Psoas muscle (tissue), 8 donors: ENCODE measurements around the gene KCNH6. TPM values are rescaled to one million over a fixed set of nuclear protein-coding genes. Genes with fewer than 3 reads are reported as not detected.

Experiments
- ATAC-seq, 4 donors: fragments of 200-7000 bp; cut with Tn5 transposase; one replicate each; pipeline ENCODE4 v1.9.1; 2020; ENCODE audit warnings: moderate library complexity in 3 of 4, mild to moderate bottlenecking in 2 of 4
- DNase-seq, 2 donors: peaks; one replicate each; pipeline ENCODE4 v3.0.0-alpha.2; 2020
- H3K27ac ChIP-seq: fragments of 200-600 bp; one replicate; pipeline ENCODE4 v1.8.0; 2022
- H3K27me3 ChIP-seq, 3 donors: fragments of 200-600 bp in 1 of 3; one replicate each; pipeline versions ENCODE4 v1.6.1 to v1.8.0; 2013 to 2022; ENCODE audit warnings: low read length in 2 of 3, mild to moderate bottlenecking in 2 of 3, moderate library complexity in 1 of 3; ENCODE audit not compliant: insufficient read depth in 3 of 3
- H3K36me3 ChIP-seq, 2 donors: fragments of 200-600 bp in 1 of 2; one replicate each; pipeline versions ENCODE4 v1.6.1 to v1.8.0; 2013 to 2022; ENCODE audit warnings: low read depth in 1 of 2, mild to moderate bottlenecking in 1 of 2, moderate library complexity in 1 of 2; ENCODE audit not compliant: insufficient read depth in 1 of 2
- H3K4me1 ChIP-seq: fragments of 200-600 bp; one replicate; pipeline ENCODE4 v1.8.0; 2022
- H3K4me3 ChIP-seq: fragments of 200-600 bp; one replicate; pipeline ENCODE4 v1.8.0; 2022; ENCODE audit warnings: mild to moderate bottlenecking
- H3K9me3 ChIP-seq: fragments of 200-600 bp; one replicate; pipeline ENCODE4 v1.8.0; 2022
- WGBS, 3 donors: extraction: QIAGEN DNeasy Blood & Tissue Kit; methylation state at CpG; one replicate each; pipeline versions ENCODE4 v1.1.6 to v1.1.7; 2013; 5-methylcytosine and 5-hydroxymethylcytosine counted together
- intact Hi-C, 2 donors: fragments of 100-400 bp; cut with DNase I; formaldehyde crosslinking; loops; one replicate each; pipeline versions ENCODE4 v1.11.0 to v1.14.2; 2022
- polyA plus RNA-seq, 3 donors: library from polyadenylated mRNA; stranded (reverse); fragments of 200-250 nt; gene quantifications; one replicate each; pipeline ENCODE4 v1.2.3, GENCODE V29; 2013
- total RNA-seq, 4 donors: library from RNA; stranded (reverse); fragmentation: NEBNext Ultra II Directional in 2 of 4; extraction: Animal tissue kit (Norgen Biotek cat#: 25700) in 2 of 4; gene quantifications; one replicate each; pipeline versions ENCODE4 v1.2.1 to v1.2.4, GENCODE V29; 2021 to 2023
- TF ChIP-seq, protein P1 (sequence below): fragments of 200-600 bp; IDR thresholded peaks from one replicate; pipeline ENCODE4 v1.8.0; 2022; ENCODE audit warnings: antibody characterized with exemption
- donor health status: healthy with polysubstance abuse.
- donor health status: DM: no; HTN: no; CAD: no; lungs with moderate emphysema.
- donor health status: Bipolar disorder and iron deficiency.
- donor health status: healthy.
- donor health status: DM: yes; HTN: yes; CAD: no.
- donor health status: DM: no; HTN: no; CAD: no.
- donor health status: DM: no; HTN: no; CAD: no.
- donor health status: DM: yes; HTN: yes; CAD: no.

Gene KCNH6
- total and polyA plus RNA-seq, 7 donors = not detected

DNA sequence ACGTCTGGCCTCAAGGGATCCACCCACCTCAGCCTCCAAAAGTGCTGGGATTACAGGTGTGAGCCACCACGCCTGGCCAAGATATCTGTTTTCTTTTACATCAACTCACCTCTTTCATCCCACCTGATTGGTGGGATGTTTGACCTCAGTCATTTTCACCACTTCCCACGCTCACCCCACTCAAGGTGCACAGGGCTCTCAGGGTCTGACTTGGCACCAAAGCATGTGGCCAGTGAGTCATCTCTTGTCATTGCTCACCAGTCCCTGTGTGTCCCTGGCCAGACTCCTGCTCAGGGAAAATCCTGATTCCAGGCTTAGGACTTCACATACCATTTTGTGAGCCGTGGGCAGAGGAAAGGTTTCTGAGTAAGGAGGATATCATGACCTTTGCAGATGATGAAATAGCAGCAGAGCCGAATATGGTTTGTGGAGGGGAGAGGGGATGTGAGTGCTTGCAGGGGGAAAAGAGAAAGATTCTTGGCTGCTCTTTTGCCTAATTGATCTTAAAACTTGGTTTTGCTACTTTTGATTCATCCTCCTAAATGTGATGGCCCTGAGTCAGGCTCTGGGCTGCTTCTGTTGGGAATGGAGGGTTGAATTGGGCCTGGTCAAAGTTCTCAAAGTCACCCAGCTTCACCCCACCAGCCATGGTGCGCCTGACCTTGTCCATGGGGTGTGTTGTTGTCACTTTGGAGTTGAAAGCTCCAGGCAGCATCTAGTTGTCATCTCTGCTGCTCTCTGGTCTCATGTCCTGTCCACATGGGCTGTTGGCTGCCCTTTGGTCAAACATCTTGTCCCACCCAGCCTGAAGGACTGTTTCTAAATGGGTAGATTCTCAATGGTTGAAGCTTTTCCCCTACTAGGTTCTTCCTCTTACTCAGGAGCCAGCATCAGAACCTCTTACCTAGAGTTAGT, 6.0 kb upstream of the KCNH6 start:
- intact Hi-C loops = no loop called here

DNA sequence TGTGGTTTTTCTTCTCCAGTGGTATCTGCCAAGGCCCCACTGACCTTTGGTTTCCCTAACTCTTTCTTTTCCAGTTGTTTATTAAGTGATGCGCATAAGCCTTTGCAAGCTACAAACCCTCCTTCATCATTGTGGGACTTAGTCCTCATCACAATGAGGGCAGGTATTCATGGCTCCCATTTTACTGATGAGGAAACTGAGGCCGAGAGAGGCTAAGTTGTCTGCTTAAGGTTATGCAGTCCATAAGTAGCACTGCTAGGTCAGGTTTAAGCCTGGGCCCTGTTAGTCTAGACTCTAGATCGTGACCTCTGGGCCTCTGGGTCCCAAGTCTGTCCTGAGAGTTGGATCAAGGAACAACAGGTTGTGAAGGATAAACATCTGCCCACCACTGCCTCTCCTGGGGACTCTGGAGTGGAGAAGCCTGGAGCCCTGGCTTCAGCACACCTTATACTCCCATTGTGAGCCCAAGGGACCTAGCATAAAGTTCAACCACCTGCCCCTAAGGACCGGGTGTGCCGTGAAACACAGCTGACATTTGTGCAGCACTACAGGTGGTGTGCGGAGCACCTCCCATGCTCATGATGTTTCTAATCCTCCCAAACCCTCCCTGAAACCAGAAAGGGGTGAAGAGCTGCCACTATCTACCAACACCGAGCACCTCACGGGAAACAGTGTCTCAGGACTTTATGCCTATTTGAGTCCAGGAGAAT, 5.2 kb upstream of the KCNH6 start:
- Histone ChIP-seq H3K36me3 (no peaks in the 10 kb centered on the region), H3K27ac (no peak overlapping the region), H3K4me3 (no peak overlapping the region), H3K4me1 (no peaks in the 10 kb centered on the region), H3K27me3 (peaks cover 0 to 9% (median 3%) of the 10 kb centered on the region in 3 donors), H3K9me3 (no peaks in the 10 kb centered on the region)
- TF ChIP-seq, protein P1, sequence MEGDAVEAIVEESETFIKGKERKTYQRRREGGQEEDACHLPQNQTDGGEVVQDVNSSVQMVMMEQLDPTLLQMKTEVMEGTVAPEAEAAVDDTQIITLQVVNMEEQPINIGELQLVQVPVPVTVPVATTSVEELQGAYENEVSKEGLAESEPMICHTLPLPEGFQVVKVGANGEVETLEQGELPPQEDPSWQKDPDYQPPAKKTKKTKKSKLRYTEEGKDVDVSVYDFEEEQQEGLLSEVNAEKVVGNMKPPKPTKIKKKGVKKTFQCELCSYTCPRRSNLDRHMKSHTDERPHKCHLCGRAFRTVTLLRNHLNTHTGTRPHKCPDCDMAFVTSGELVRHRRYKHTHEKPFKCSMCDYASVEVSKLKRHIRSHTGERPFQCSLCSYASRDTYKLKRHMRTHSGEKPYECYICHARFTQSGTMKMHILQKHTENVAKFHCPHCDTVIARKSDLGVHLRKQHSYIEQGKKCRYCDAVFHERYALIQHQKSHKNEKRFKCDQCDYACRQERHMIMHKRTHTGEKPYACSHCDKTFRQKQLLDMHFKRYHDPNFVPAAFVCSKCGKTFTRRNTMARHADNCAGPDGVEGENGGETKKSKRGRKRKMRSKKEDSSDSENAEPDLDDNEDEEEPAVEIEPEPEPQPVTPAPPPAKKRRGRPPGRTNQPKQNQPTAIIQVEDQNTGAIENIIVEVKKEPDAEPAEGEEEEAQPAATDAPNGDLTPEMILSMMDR = no peak
- DNase-seq (no peak), ATAC-seq (no peak)
- 66 to 74% (median 66%) methylated on average over 8 of the region's 8 CpGs for WGBS, 3 donors
- intact Hi-C loops = no loop called here

More for the DNA sequence above, 6.0 kb upstream of the KCNH6 start:
- H3K27ac ChIP-seq = no peak overlapping the region
- ATAC-seq (no peak), DNase-seq (no peak)
- no peaks in the 10 kb centered on the region for H3K36me3 ChIP-seq
- H3K4me1 ChIP-seq = no peaks in the 10 kb centered on the region
- H3K9me3 ChIP-seq = no peaks in the 10 kb centered on the region
- peaks cover 0 to 9% (median 3%) of the 10 kb centered on the region in 3 donors for H3K27me3 ChIP-seq
- WGBS, 3 donors = 64 to 73% (median 69%) methylated on average over 6 of the region's 6 CpGs
- TF ChIP-seq, protein P1 = no peak
- H3K4me3 ChIP-seq = no peak overlapping the region

DNA sequence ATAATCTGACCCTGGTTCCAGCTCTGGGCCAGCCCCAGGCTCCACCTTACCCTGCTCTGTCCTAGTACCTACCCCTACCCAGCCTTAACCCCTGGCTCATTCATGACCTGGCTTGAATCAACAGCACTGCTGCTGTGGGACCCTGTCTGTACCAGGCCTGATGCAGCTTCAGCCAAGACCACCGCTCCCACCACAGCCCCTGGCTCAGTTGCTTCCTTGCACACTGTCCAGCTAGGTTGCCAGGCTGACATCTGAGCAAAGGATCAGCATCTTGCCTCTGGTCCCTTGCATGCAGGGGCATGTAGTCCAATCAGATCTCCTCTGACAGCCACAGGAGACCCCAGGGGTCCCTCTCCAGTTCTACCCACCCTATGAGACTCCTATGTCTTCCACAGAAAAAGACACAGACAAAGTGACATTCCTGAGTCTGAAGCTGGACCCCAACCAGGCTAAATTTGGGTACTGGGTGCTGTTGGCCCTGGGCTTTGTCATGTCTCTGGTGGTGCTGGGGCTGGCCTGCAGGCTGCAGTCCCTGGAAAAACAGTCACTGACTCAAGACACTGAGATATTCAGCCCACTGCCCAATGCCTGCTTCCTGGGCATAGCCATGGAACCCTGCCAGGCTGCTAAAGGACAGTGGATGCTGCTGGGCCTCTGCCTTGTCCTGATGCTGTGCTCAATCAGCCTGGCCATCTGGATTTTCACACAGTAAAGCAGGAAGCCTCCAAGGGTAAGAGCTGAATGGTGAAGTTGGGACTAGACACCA, 3.9 kb upstream of the KCNH6 start:
- WGBS, 3 donors = 77 to 84% (median 83%) methylated on average over 1 of the region's 1 CpG
- DNase-seq = no peak

More for the DNA sequence above, 3.9 kb upstream of the KCNH6 start:
- TF ChIP-seq, protein P1 = no peak
- Histone ChIP-seq H3K36me3 (no peaks in the 10 kb centered on the region), H3K9me3 (no peaks in the 10 kb centered on the region), H3K4me1 (no peaks in the 10 kb centered on the region), H3K27me3 (peaks cover 0 to 20% (median 3%) of the 10 kb centered on the region in 3 donors), H3K4me3 (no peak overlapping the region), H3K27ac (no peak overlapping the region)
- ATAC-seq = no peak
- intact Hi-C loops = no loop called here
